PC-3 (cell line): ENCODE measurements around the gene AXIN2.

Source experiments
- CTCF ChIP-seq: fragments of 300-600 bp; sonication (generic); conservative IDR thresholded peaks from 2 replicates; pipeline ENCODE4 v1.5.1; 2017; ENCODE audit warnings: antibody characterized with exemption, low read depth, mild to moderate bottlenecking, low read length
- EZH2 ChIP-seq: fragments of 300-600 bp; sonication (generic); IDR thresholded peaks from one replicate; pipeline ENCODE4 v1.6.1; 2017; ENCODE audit warnings: antibody characterized with exemption, mild to moderate bottlenecking, low read length; ENCODE audit not compliant: unreplicated experiment

- no peak for TF ChIP-seq CTCF
- TF ChIP-seq EZH2: no peak
These were observed 73.5 kb downstream of the AXIN2 start for GRCh38 chr17:65487990-65488389.
